Tibial nerve (tissue), 4 donors: ENCODE data around the gene EMP2.

Experiments
- CTCF ChIP-seq, 5 experiments: fragments of 200-600 bp in 3 of 5; fragments of 450-650 bp in 2 of 5; sonication (generic) in 3 of 5; IDR thresholded peaks; one replicate each; pipeline ENCODE4 v1.5.1; 2016 to 2019; ENCODE audit warnings: antibody characterized with exemption in 5 of 5, mild to moderate bottlenecking in 3 of 5, moderate library complexity in 2 of 5
- EP300 ChIP-seq, 2 donors: sonication (generic); formaldehyde crosslinking; IDR thresholded peaks; one replicate each; pipeline ENCODE4 v1.6.1; 2017; ENCODE audit warnings: antibody characterized with exemption in 2 of 2, mild to moderate bottlenecking in 1 of 2
- POLR2A ChIP-seq, 2 donors: fragments of 450-650 bp; IDR thresholded peaks; one replicate each; pipeline ENCODE4 v1.6.1; 2017; ENCODE audit warnings: antibody characterized with exemption in 2 of 2, mild to moderate bottlenecking in 2 of 2, moderate library complexity in 2 of 2

GRCh38 chr16:10561001-10561400, 19.4 kb downstream of the EMP2 start:
- no peak for TF ChIP-seq CTCF (IDR thresholded peaks at IDR 0.05)
- peak in 1 of 2 donors; percentile 8 for TF ChIP-seq EP300 (IDR thresholded peaks at IDR 0.05)
- no peak for TF ChIP-seq POLR2A (IDR thresholded peaks at IDR 0.05)
